GM12878 (cell line): ENCODE data around the gene PRSS33. TPM values are rescaled to one million over a fixed set of nuclear protein-coding genes. Genes with fewer than 3 reads are reported as not detected.

Experiments
- BACH1 ChIP-seq: fragments of 450-650 bp; IDR thresholded peaks from 2 replicates; pipeline ENCODE4 v1.6.1; 2017; ENCODE audit warnings: mild to moderate bottlenecking, borderline replicate concordance
- BCLAF1 ChIP-seq: fragments of 450-650 bp; IDR thresholded peaks from 2 replicates; pipeline ENCODE4 v1.6.1; 2017; ENCODE audit warnings: antibody characterized with exemption, mild to moderate bottlenecking, moderate library complexity
- BHLHE40 ChIP-seq, 2 experiments: fragments of 450-650 bp in 1 of 2; IDR thresholded peaks; 2 replicates each; pipeline ENCODE4 v1.6.1; 2011 to 2017; ENCODE audit warnings: low read depth in 2 of 2, borderline replicate concordance in 1 of 2, improper control_type of control experiment in 1 of 2, low read length in 1 of 2, mild to moderate bottlenecking in 1 of 2
- BMI1 ChIP-seq: fragments of 450-650 bp; IDR thresholded peaks from 2 replicates; pipeline ENCODE4 v1.6.1; 2016; ENCODE audit warnings: mild to moderate bottlenecking, moderate library complexity, borderline replicate concordance
- CHD2 ChIP-seq: IDR thresholded peaks from 2 replicates; pipeline ENCODE4 v1.6.1; 2011; ENCODE audit warnings: low read depth, low read length, improper control_type of control experiment, borderline replicate concordance
- EZH2 ChIP-seq: IDR thresholded peaks from 2 replicates; pipeline ENCODE4 v1.6.1; 2012; ENCODE audit warnings: low read depth, mild to moderate bottlenecking, control low read depth, inconsistent platforms, low read length, borderline replicate concordance; ENCODE audit not compliant: control insufficient read depth
- HSF1 ChIP-seq: fragments of 150-350 bp; IDR thresholded peaks from 2 replicates; pipeline ENCODE4 v1.6.1; 2014; ENCODE audit warnings: mild to moderate bottlenecking, low read depth, low read length
- IKZF2 ChIP-seq, 2 experiments: fragments of 450-650 bp; IDR thresholded peaks; 2 replicates each; pipeline ENCODE4 v1.6.1; 2017; ENCODE audit warnings: mild to moderate bottlenecking in 2 of 2, moderate library complexity in 2 of 2
- KLF5 ChIP-seq: fragments of 450-650 bp; IDR thresholded peaks from 2 replicates; pipeline ENCODE4 v1.6.1; 2014; ENCODE audit warnings: mild to moderate bottlenecking; ENCODE audit not compliant: partially characterized antibody
- NBN ChIP-seq: fragments of 450-650 bp; IDR thresholded peaks from 2 replicates; pipeline ENCODE4 v1.6.1; 2016
- NFYB ChIP-seq: IDR thresholded peaks from 2 replicates; pipeline ENCODE4 v1.6.1; 2011; ENCODE audit warnings: low read depth, mild to moderate bottlenecking, low read length, improper control_type of control experiment, moderate library complexity; ENCODE audit not compliant: insufficient read depth
- NKRF ChIP-seq: fragments of 450-650 bp; conservative IDR thresholded peaks from 2 replicates; pipeline ENCODE4 v1.6.1; 2017; ENCODE audit warnings: mild to moderate bottlenecking, moderate library complexity
- NR2F1 ChIP-seq: fragments of 450-650 bp; conservative IDR thresholded peaks from 2 replicates; pipeline ENCODE4 v1.6.1; 2017; ENCODE audit warnings: mild to moderate bottlenecking
- NRF1 ChIP-seq: conservative IDR thresholded peaks from 2 replicates; pipeline ENCODE4 v1.6.1; 2011; ENCODE audit warnings: mild to moderate bottlenecking, low read depth, low read length, improper control_type of control experiment
- PML ChIP-seq: IDR thresholded peaks from 2 replicates; pipeline ENCODE4 v1.6.1; 2012; ENCODE audit warnings: low read length, inconsistent platforms
- POLR2A ChIP-seq: IDR thresholded peaks from 2 replicates; pipeline ENCODE4 v1.6.1; 2011; ENCODE audit warnings: low read depth, mild to moderate bottlenecking, low read length
- POLR2AphosphoS5 ChIP-seq: IDR thresholded peaks from 2 replicates; pipeline ENCODE4 v1.6.1; 2011; ENCODE audit warnings: mild to moderate bottlenecking, low read length, inconsistent platforms
- RAD21 ChIP-seq: IDR thresholded peaks from 2 replicates; pipeline ENCODE4 v1.6.1; 2011; ENCODE audit warnings: mild to moderate bottlenecking, low read depth, low read length, moderate library complexity; ENCODE audit not compliant: insufficient read depth
- RELB ChIP-seq: fragments of 450-650 bp; IDR thresholded peaks from 2 replicates; pipeline ENCODE4 v1.6.1; 2017; ENCODE audit warnings: low read depth, mild to moderate bottlenecking, moderate library complexity
- SP1 ChIP-seq: IDR thresholded peaks from one replicate; pipeline ENCODE4 v1.6.1; 2011; ENCODE audit warnings: low read depth, low read length
- SREBF1 ChIP-seq: IDR thresholded peaks from 2 replicates; pipeline ENCODE4 v1.6.1; 2012; ENCODE audit warnings: mild to moderate bottlenecking, low read length
- TCF12 ChIP-seq: IDR thresholded peaks from 2 replicates; pipeline ENCODE4 v1.6.1; 2011; ENCODE audit warnings: low read depth, mild to moderate bottlenecking, low read length
- polyA plus RNA-seq, 11 experiments: library from polyadenylated mRNA; depleted of rRNA in 4 of 11; unstranded in 6 of 11; stranded (reverse) in 5 of 11; fragments of >200 nt; fragmentation: Nextera tagmentation in 4 of 11; fragmentation: Illumina TruSeq in 1 of 11; extraction: Ambion mirVana in 4 of 11; extraction: Trizol in 1 of 11; gene quantifications; 1 replicate in 1 of 11; 2 replicates in 10 of 11; pipeline versions ENCODE4 v1.2.1 to v1.2.3, GENCODE V29; 2011 to 2016; ENCODE audit warnings: inconsistent platforms in 2 of 11, missing spikeins in 2 of 11, low read depth in 1 of 11
- total RNA-seq, 4 experiments: library from RNA; depleted of rRNA in 3 of 4; stranded (reverse); fragments of >200 nt in 3 of 4; fragmentation: Illumina TruSeq in 1 of 4; extraction: Trizol in 1 of 4; gene quantifications; 2 replicates each; pipeline versions ENCODE4 v1.2.1 to v1.2.3, GENCODE V29; 2013 to 2021

Gene PRSS33
- total and polyA plus RNA-seq, 10 of the 15 experiments (the other 5 are each of a cell fraction or from before 2014, with no cell fraction given): not detected

GRCh38 chr16:2777231-2777902 lies 10.0 kb downstream of the PRSS33 start, which contains the start of gene ELOB (continued):
- TF ChIP-seq NFYB (no peak), BACH1 (peak; percentile 56; the same call in 1 of the 2 replicates), KLF5 (peak; percentile 24), SREBF1 (no peak), BHLHE40 (IDR thresholded peaks at IDR 0.05; ENCODE audit: borderline replicate concordance in 1 of 2, low read depth in 2 of 2, low read length in 1 of 2) (peak in 1 of 2 experiments; percentile 75; a peak in 3 of 4 replicates), POLR2A (peak; percentile 90), CHD2 (peak; percentile 54), NR2F1 (peak; percentile 32; the same call in 1 of the 2 replicates), EZH2 (no peak), SP1 (no peak), NRF1 (peak; percentile 53), TCF12 (no peak), RAD21 (no peak), POLR2AphosphoS5 (peak; percentile 66; the same call in 1 of the 2 replicates), HSF1 (no peak), NKRF (no peak), PML (0 out of 2 replicates have a peak, but pooled peaks have one; percentile 84), BMI1 (no peak), IKZF2 (IDR thresholded peaks at IDR 0.05) (peak in 1 of 2 experiments; percentile 37; a peak in 1 of 4 replicates), BCLAF1 (no peak), RELB (peak; percentile 93), NBN (peak; percentile 52)
